A549 (cell line): ENCODE measurements around the gene MME. TPM values are rescaled to one million over a fixed set of nuclear protein-coding genes. Genes with fewer than 3 reads are reported as not detected.

ENCODE experiments used
- ATAC-seq, 2 experiments: fragments of 200-7000 bp in 1 of 2; fragments of >200 bp in 1 of 2; cut with Nextera tagmentation in 1 of 2; cut with Tn5 transposase in 1 of 2; 3 replicates each; pipeline versions ENCODE4 v1.8.0 to v1.9.1; 2018 to 2020; ENCODE audit warnings: mild to moderate bottlenecking in 1 of 2, moderate library complexity in 1 of 2
- CTCF ChIA-PET: fragments of 300-600 bp; sonication (Branson Sonifier 250); formaldehyde crosslinking; extraction: SDS; loops from one replicate; lab custom pipeline; 2021; ENCODE audit warnings: antibody characterized with exemption, inconsistent platforms; lab: Yijun Ruan, JAX
- POLR2A ChIA-PET: fragments of 350-600 bp; formaldehyde crosslinking; extraction: SDS; loops from one replicate; lab custom pipeline; 2021; ENCODE audit warnings: antibody characterized with exemption, inconsistent platforms; lab: Yijun Ruan, JAX
- DNase-seq, 2 experiments: peaks; one replicate each; pipeline versions ENCODE4 v3.0.0 to v3.0.0-alpha.2; 2011 to 2016; ENCODE audit warnings: low read depth in 1 of 2, low spot score in 1 of 2
- FAIRE-seq: peaks from 2 replicates; lab custom pipeline; 2011; peaks lifted over from hg19 to GRCh38; lab: Jason Lieb, UNC
- H3K27ac ChIP-seq, 2 experiments: fragments of >200 bp; sonication (Bioruptor Twin); formaldehyde crosslinking; 3 replicates each; pipeline ENCODE4 v1.5.1; 2016 to 2017
- H3K4me1 ChIP-seq: fragments of >200 bp; sonication (Bioruptor Twin); formaldehyde crosslinking; 3 replicates; pipeline ENCODE4 v1.6.1; 2016
- H3K4me2 ChIP-seq: fragments of >200 bp; sonication (Bioruptor Twin); formaldehyde crosslinking; 3 replicates; pipeline ENCODE4 v1.6.1; 2016
- H3K4me3 ChIP-seq: fragments of >200 bp; sonication (Bioruptor Twin); formaldehyde crosslinking; 3 replicates; pipeline ENCODE4 v1.5.1; 2016
- H3K9me3 ChIP-seq: fragments of >200 bp; sonication (Bioruptor Twin); formaldehyde crosslinking; 3 replicates; pipeline ENCODE4 v1.6.1; 2016
- BHLHE40 ChIP-seq: IDR thresholded peaks from 2 replicates; pipeline ENCODE4 v1.6.1; 2012; ENCODE audit warnings: low read depth, low read length, inconsistent platforms
- CBX8 ChIP-seq: fragments of 200-600 bp; sonication (generic); IDR thresholded peaks from 2 replicates; pipeline ENCODE4 v1.6.1; 2016
- CHD2 ChIP-seq: fragments of 150-350 bp; IDR thresholded peaks from 2 replicates; pipeline ENCODE4 v1.6.1; 2014; ENCODE audit warnings: low read length; ENCODE audit not compliant: partially characterized antibody
- FOSB ChIP-seq: fragments of 250-450 bp; sonication (Bioruptor Pico); IDR thresholded peaks from 2 replicates; pipeline ENCODE4 v1.5.0; 2020; ENCODE audit warnings: mild to moderate bottlenecking, moderate library complexity
- MAZ ChIP-seq: fragments of 150-350 bp; IDR thresholded peaks from 2 replicates; pipeline ENCODE4 v1.6.1; 2014; ENCODE audit warnings: antibody characterized with exemption, low read depth, low read length, borderline replicate concordance
- NFE2L2 ChIP-seq: fragments of 150-350 bp; conservative IDR thresholded peaks from 2 replicates; pipeline ENCODE4 v1.6.1; 2014; ENCODE audit warnings: low read length
- NR3C1 ChIP-seq: fragments of >200 bp; sonication (Bioruptor Twin); formaldehyde crosslinking; IDR thresholded peaks from 3 replicates; pipeline ENCODE4 v1.6.1; 2017
- PHF8 ChIP-seq: fragments of 200-600 bp; sonication (generic); IDR thresholded peaks from 2 replicates; pipeline ENCODE4 v1.6.1; 2016; ENCODE audit warnings: low read depth, mild to moderate bottlenecking, antibody characterized with exemption, moderate library complexity, borderline replicate concordance
- RAD21 ChIP-seq, 2 experiments: fragments of >200 bp in 1 of 2; sonication (Bioruptor Twin) in 1 of 2; formaldehyde crosslinking in 1 of 2; IDR thresholded peaks in 1 of 2; conservative IDR thresholded peaks in 1 of 2; 2 replicates in 1 of 2; 3 replicates in 1 of 2; pipeline ENCODE4 v1.6.1; 2012 to 2018; ENCODE audit warnings: inconsistent platforms in 1 of 2
- ZC3H11A ChIP-seq: fragments of 450-650 bp; IDR thresholded peaks from 2 replicates; pipeline ENCODE4 v1.6.1; 2014; ENCODE audit warnings: antibody characterized with exemption, mild to moderate bottlenecking
- ZSCAN20 ChIP-seq: fragments of 250-450 bp; sonication (Bioruptor Pico); IDR thresholded peaks from 2 replicates; pipeline ENCODE4 v1.8.0; 2022; ENCODE audit warnings: mild to moderate bottlenecking, moderate library complexity
- WGBS: methylation state at CpG from one replicate; pipeline ENCODE4 v1.1.6; 2017; ENCODE audit errors: missing lambda C conversion rate; 5-methylcytosine and 5-hydroxymethylcytosine counted together
- polyA plus RNA-seq, 4 experiments: library from polyadenylated mRNA; depleted of rRNA in 3 of 4; stranded (reverse); fragments of >200 nt; fragmentation: RNase III in 1 of 4; extraction: RNeasy Plus Mini Kit Qiagen cat#74134 plus additional on column Dnase treatment in 1 of 4; gene quantifications; 2 replicates in 3 of 4; 3 replicates in 1 of 4; pipeline ENCODE4 v1.2.3, GENCODE V29; 2011 to 2017
- TF ChIP-seq, protein P1 (sequence below): IDR thresholded peaks from 2 replicates; pipeline ENCODE4 v1.6.1; 2012
- TF ChIP-seq, protein P2 (sequence below): fragments of 250-450 bp; sonication (Bioruptor Pico); IDR thresholded peaks from 2 replicates; pipeline ENCODE4 v1.5.0; 2020; ENCODE audit warnings: low read depth, mild to moderate bottlenecking, moderate library complexity
- TF ChIP-seq, protein P3 (sequence below): IDR thresholded peaks from 2 replicates; pipeline ENCODE4 v1.6.1; 2012
- TF ChIP-seq, protein P4 (sequence below): fragments of 150-350 bp; IDR thresholded peaks from 2 replicates; pipeline ENCODE4 v1.6.1; 2014; ENCODE audit warnings: low read depth, mild to moderate bottlenecking, low read length
- TF ChIP-seq, protein P5 (sequence below): fragments of >200 bp; sonication (Bioruptor Twin); formaldehyde crosslinking; IDR thresholded peaks from 3 replicates; pipeline ENCODE4 v1.5.1; 2016
- TF ChIP-seq, protein P6 (sequence below): fragments of >200 bp; sonication (Bioruptor Twin); formaldehyde crosslinking; IDR thresholded peaks from 2 replicates; pipeline ENCODE4 v1.6.1; 2016

MME gene
- polyA plus RNA-seq, 2 of the 4 experiments (the other 2 are of a cell fraction): not detected

DNA sequence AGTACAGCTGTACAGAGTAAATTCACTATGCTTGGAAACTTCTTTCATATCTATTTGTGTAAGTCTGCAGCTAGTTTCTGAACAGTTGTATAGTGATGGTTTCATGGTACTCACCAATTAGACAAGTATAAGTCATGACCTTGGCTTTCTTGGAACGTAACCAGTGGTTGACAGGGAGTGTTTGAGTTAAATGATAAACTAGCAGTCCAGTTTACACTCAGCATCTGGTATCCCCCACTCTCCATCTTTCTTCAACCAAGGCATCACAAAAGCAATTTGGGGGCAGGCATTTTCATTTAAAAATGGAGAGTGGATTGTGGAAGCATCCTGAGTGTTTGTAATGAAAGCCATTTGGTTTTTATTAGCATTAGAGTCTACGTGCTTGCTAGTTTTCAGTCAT, 26.0 kb downstream of the MME start:
- ChIA-PET CTCF (no interaction called here), POLR2A (no interaction called here)
- no peak overlapping the region for H3K27ac ChIP-seq
- no peaks in the 10 kb centered on the region for H3K4me1 ChIP-seq
- no peak for FAIRE-seq
- no peak overlapping the region for H3K4me3 ChIP-seq
- ATAC-seq: no peak
- no peak for TF ChIP-seq BHLHE40
- TF ChIP-seq, protein P1, sequence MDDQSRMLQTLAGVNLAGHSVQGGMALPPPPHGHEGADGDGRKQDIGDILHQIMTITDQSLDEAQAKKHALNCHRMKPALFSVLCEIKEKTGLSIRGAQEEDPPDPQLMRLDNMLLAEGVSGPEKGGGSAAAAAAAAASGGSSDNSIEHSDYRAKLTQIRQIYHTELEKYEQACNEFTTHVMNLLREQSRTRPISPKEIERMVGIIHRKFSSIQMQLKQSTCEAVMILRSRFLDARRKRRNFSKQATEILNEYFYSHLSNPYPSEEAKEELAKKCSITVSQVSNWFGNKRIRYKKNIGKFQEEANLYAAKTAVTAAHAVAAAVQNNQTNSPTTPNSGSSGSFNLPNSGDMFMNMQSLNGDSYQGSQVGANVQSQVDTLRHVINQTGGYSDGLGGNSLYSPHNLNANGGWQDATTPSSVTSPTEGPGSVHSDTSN: no peak
- TF ChIP-seq, protein P2, sequence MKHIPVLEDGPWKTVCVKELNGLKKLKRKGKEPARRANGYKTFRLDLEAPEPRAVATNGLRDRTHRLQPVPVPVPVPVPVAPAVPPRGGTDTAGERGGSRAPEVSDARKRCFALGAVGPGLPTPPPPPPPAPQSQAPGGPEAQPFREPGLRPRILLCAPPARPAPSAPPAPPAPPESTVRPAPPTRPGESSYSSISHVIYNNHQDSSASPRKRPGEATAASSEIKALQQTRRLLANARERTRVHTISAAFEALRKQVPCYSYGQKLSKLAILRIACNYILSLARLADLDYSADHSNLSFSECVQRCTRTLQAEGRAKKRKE (CRISPR knock-in tag): no peak
- no peak for TF ChIP-seq PHF8
- TF ChIP-seq, protein P3, sequence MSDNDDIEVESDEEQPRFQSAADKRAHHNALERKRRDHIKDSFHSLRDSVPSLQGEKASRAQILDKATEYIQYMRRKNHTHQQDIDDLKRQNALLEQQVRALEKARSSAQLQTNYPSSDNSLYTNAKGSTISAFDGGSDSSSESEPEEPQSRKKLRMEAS: no peak
- no peak for TF ChIP-seq FOSB (CRISPR knock-in tag)
- TF ChIP-seq, protein P4, sequence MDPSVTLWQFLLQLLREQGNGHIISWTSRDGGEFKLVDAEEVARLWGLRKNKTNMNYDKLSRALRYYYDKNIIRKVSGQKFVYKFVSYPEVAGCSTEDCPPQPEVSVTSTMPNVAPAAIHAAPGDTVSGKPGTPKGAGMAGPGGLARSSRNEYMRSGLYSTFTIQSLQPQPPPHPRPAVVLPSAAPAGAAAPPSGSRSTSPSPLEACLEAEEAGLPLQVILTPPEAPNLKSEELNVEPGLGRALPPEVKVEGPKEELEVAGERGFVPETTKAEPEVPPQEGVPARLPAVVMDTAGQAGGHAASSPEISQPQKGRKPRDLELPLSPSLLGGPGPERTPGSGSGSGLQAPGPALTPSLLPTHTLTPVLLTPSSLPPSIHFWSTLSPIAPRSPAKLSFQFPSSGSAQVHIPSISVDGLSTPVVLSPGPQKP: no peak
- no peak for TF ChIP-seq NR3C1
- TF ChIP-seq MAZ: no peak
- TF ChIP-seq, protein P5, sequence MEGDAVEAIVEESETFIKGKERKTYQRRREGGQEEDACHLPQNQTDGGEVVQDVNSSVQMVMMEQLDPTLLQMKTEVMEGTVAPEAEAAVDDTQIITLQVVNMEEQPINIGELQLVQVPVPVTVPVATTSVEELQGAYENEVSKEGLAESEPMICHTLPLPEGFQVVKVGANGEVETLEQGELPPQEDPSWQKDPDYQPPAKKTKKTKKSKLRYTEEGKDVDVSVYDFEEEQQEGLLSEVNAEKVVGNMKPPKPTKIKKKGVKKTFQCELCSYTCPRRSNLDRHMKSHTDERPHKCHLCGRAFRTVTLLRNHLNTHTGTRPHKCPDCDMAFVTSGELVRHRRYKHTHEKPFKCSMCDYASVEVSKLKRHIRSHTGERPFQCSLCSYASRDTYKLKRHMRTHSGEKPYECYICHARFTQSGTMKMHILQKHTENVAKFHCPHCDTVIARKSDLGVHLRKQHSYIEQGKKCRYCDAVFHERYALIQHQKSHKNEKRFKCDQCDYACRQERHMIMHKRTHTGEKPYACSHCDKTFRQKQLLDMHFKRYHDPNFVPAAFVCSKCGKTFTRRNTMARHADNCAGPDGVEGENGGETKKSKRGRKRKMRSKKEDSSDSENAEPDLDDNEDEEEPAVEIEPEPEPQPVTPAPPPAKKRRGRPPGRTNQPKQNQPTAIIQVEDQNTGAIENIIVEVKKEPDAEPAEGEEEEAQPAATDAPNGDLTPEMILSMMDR: no peak
- TF ChIP-seq NFE2L2: no peak
- no peak for TF ChIP-seq CHD2
- no peak for TF ChIP-seq ZC3H11A
- TF ChIP-seq ZSCAN20 (CRISPR knock-in tag): no peak
- TF ChIP-seq, protein P6, sequence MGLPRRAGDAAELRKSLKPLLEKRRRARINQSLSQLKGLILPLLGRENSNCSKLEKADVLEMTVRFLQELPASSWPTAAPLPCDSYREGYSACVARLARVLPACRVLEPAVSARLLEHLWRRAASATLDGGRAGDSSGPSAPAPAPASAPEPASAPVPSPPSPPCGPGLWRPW: no peak
- DNase-seq: no peak
- H3K9me3 ChIP-seq: no peaks in the 10 kb centered on the region
- 0% methylated on average over 2 of the region's 2 CpGs for WGBS
- H3K4me2 ChIP-seq: no peak overlapping the region

DNA sequence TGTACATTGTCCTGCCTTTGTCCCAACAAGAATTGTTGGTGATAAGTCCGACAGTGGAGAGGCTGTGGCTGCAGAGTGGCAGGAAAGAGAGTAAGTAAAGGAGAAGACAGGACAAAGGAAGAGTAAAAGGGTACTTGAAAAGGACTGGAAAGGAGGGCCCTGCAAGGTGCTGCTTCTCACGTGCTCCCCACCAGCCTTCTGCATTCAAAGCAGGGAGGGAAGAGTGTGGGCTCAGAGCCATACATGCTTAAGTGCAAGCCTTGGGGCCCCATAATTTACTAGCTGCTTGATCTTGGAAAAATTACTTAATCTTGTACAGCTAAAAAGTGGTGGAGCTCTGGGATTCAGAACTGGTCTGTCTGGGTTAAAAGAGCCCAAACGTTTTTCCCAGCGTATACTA, 29.9 kb downstream of the MME start:
- POLR2A ChIA-PET: no interaction called here
- TF ChIP-seq NFE2L2 (no peak), CBX8 (no peak), RAD21 (conservative IDR thresholded peaks at IDR 0.05 in 1 of 2, IDR thresholded peaks at IDR 0.05 in 1 of 2) (no peak)
- H3K4me2 ChIP-seq: no peak overlapping the region
- FAIRE-seq (no peak), ATAC-seq (no peak), DNase-seq (no peak)
- CTCF ChIA-PET: interaction anchor here (0.6 kb wide), 1 partner anchor 872 kb away, joined by 3 read pairs; no protein-coding TSS in a partner anchor
- no peak overlapping the region for H3K27ac ChIP-seq
- no peaks in the 10 kb centered on the region for H3K9me3 ChIP-seq
- H3K4me1 ChIP-seq: no peaks in the 10 kb centered on the region
- 5% methylated on average over 4 of the region's 4 CpGs for WGBS
- no peak overlapping the region for H3K4me3 ChIP-seq
